Regular cardiac myocyte (primary cell): ENCODE results near the gene LIPC. TPM values are rescaled to one million over a fixed set of nuclear protein-coding genes. Genes with fewer than 3 reads are reported as not detected.

Experiments used
- total RNA-seq: library from RNA; depleted of rRNA; stranded (reverse); fragments of >200 nt; gene quantifications from 2 replicates; pipeline ENCODE4 v1.2.3, GENCODE V29; 2014

The LIPC gene
- total RNA-seq: under 0.01 and 0.85 TPM in 2 replicates

GRCh38 chr15:58431221-58432149 is at the start of gene LIPC:
LIPC (plus strand) TSS chr15:58431991; CDS start chr15:58432033, 42 bp downstream.

